ENCODE results near the gene CUX1. TPM values are rescaled to one million over a fixed set of nuclear protein-coding genes. Genes with fewer than 3 reads are reported as not detected.
"Not testable (repeated sequence)": the region's sequence is repeated elsewhere in the genome, so short reads cannot be mapped to it uniquely, and the experiment has no call there.

Gene CUX1
- total RNA-seq, 4 donors from 2014 or later = 40.0 to 55.9 (median 47.3) TPM

GRCh38 chr7:102128303-102128702, 310.9 kb downstream of the CUX1 start:
- H3K4me1 ChIP-seq = peaks cover 0 to 3% (median 0%) of the 10 kb centered on the region in 3 donors
- peaks cover 0 to 22% (median 0%) of the 10 kb centered on the region in 3 donors for H3K36me3 ChIP-seq
- H3K27ac ChIP-seq = no peak overlapping the region
- no peak for DNase-seq
- H3K4me3 ChIP-seq = no peak overlapping the region
- no peaks in the 10 kb centered on the region for H3K27me3 ChIP-seq
- TF ChIP-seq CTCF (IDR thresholded peaks at IDR 0.05) (no peak), POLR2A (IDR thresholded peaks at IDR 0.05) (no peak)
- no peaks in the 10 kb centered on the region for H3K9me3 ChIP-seq
- intact Hi-C loops (cut with DNase I) = no loop called here
- 51 to 88% methylated on average over 6 of the region's 11 CpGs for WGBS, 2 donors

DNA sequence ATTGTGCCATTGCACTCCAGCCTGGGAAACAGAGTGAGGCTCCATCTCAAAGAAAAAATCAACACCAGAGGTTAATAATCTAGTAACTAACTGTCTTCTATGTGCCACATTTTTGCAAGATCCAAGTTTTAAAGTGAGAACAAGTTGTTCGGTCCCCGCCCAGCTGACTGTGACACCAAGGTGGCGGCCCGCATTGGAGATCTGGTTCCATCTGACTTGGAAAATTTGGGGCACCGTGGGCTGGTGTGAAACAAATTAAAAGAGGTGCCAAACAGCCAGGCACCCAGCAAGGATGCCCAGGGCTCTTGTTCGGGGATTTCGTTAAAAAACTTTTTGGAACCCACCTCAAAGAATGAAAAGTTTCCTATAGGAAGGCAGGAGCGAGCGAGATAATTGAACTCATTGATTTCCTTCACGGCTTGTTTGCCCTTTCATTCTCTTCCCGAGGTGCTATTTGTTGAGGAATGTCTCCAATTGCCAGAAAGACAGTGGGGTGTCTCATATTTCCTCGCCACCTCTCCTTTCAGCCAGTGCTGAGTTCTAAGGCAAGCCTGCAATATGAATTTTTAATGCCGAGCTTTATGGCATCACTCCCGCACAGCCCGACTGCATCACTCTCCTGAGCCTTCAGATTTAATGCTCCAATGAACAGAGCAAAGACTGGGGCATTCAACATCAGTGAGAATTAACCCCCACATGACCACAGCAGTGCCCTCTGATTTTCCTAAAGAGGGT, 312.4 kb downstream of the CUX1 start:
- Histone ChIP-seq H3K4me3 (no peak overlapping the region), H3K27ac (no peak overlapping the region), H3K36me3 (peaks cover 0 to 16% (median 0%) of the 10 kb centered on the region in 3 donors), H3K4me1 (peaks cover 0 to 3% (median 0%) of the 10 kb centered on the region in 3 donors), H3K9me3 (no peaks in the 10 kb centered on the region), H3K27me3 (no peaks in the 10 kb centered on the region)
- no peak for TF ChIP-seq POLR2A (IDR thresholded peaks at IDR 0.05)
- no peak for TF ChIP-seq CTCF (IDR thresholded peaks at IDR 0.05)
- WGBS, 2 donors = 84 to 90% methylated on average over 14 to 15 of the region's 15 CpGs
- no peak for DNase-seq
- intact Hi-C loops (cut with DNase I) = no loop called here

GRCh38 chr7:102132209-102132752, 314.9 kb downstream of the CUX1 start:
- Histone ChIP-seq H3K36me3 (peaks cover 0 to 21% (median 0%) of the 10 kb centered on the region in 3 donors), H3K4me3 (no peak overlapping the region), H3K27ac (no peak overlapping the region), H3K4me1 (no peaks in the 10 kb centered on the region), H3K27me3 (no peaks in the 10 kb centered on the region), H3K9me3 (no peaks in the 10 kb centered on the region)
- TF ChIP-seq POLR2A (IDR thresholded peaks at IDR 0.05) = no peak
- TF ChIP-seq CTCF (IDR thresholded peaks at IDR 0.05) = no peak
- no peak for DNase-seq
- 80 to 83% methylated on average over 16 to 18 of the region's 18 CpGs for WGBS, 2 donors
- intact Hi-C loops (cut with DNase I) = no loop called here

GRCh38 chr7:102138676-102139075, 321.2 kb downstream of the CUX1 start:
- Histone ChIP-seq H3K27ac (no peak overlapping the region), H3K4me3 (no peak overlapping the region), H3K27me3 (no peaks in the 10 kb centered on the region), H3K36me3 (peaks cover 0 to 27% (median 0%) of the 10 kb centered on the region in 3 donors), H3K9me3 (no peaks in the 10 kb centered on the region), H3K4me1 (no peaks in the 10 kb centered on the region)
- TF ChIP-seq CTCF (IDR thresholded peaks at IDR 0.05) (no peak), POLR2A (IDR thresholded peaks at IDR 0.05) (no peak)
- no peak for DNase-seq
- 82 to 91% methylated on average over 6 of the region's 6 CpGs for WGBS, 2 donors
- intact Hi-C loops (cut with DNase I) = no loop called here

- WGBS, 2 donors = 62 to 68% methylated on average over 14 of the region's 14 CpGs
These were observed 323.5 kb downstream of the CUX1 start for GRCh38 chr7:102140952-102141370.

GRCh38 chr7:102142433-102142832, 325.0 kb downstream of the CUX1 start:
- DNase-seq; H3K27ac ChIP-seq; intact Hi-C loops (cut with DNase I); H3K27me3 ChIP-seq; H3K4me3 ChIP-seq; H3K9me3 ChIP-seq: not testable (repeated sequence)
- Histone ChIP-seq H3K4me1 (peaks cover 0 to 11% (median 0%) of the 10 kb centered on the region in 3 donors), H3K36me3 (peaks cover 0 to 36% (median 5%) of the 10 kb centered on the region in 3 donors)
- 94 to 100% methylated on average over 3 of the region's 3 CpGs for WGBS, 2 donors

More at GRCh38 chr7:102140952-102141370, 323.5 kb downstream of the CUX1 start:
- Histone ChIP-seq H3K27ac (no peak overlapping the region), H3K9me3 (no peaks in the 10 kb centered on the region), H3K4me3 (no peak overlapping the region), H3K27me3 (no peaks in the 10 kb centered on the region), H3K36me3 (peaks cover 0 to 28% (median under 1%) of the 10 kb centered on the region in 3 donors), H3K4me1 (no peaks in the 10 kb centered on the region)
- TF ChIP-seq CTCF (IDR thresholded peaks at IDR 0.05) (no peak), POLR2A (IDR thresholded peaks at IDR 0.05) (no peak)
- DNase-seq = no peak
- intact Hi-C loops (cut with DNase I) = no loop called here

All from esophagus squamous epithelium (tissue), 5 donors.